HG02588 (cell line): ENCODE measurements around the gene APBA1.

ENCODE experiments used
- ATAC-seq: cut with Tn5 transposase; IDR thresholded peaks from one replicate; pipeline ENCODE4 v1.9.1; 2021; ENCODE audit warnings: mild to moderate bottlenecking, moderate library complexity; ENCODE audit not compliant: unreplicated experiment

Gene APBA1

GRCh38 chr9:69380301-69380700, 291.9 kb downstream of the APBA1 start:
- ATAC-seq = no peak

GRCh38 chr9:69379270-69379982, 292.7 kb downstream of the APBA1 start:
- ATAC-seq = no peak

- ATAC-seq = no peak
Measured at GRCh38 chr9:69377981-69378380, 294.2 kb downstream of the APBA1 start.
